SK-N-SH (cell line): ENCODE data around the gene DCBLD1. TPM values are rescaled to one million over a fixed set of nuclear protein-coding genes. Genes with fewer than 3 reads are reported as not detected.

Experiments used
- CTCF ChIA-PET: fragments of 300-600, 350-600 bp; formaldehyde crosslinking; extraction: SDS; loops from one replicate; lab custom pipeline; 2021; lab: Yijun Ruan, JAX
- POLR2A ChIA-PET: fragments of 350-600 bp; sonication (Branson Sonifier 250); formaldehyde crosslinking; extraction: SDS; loops from one replicate; lab custom pipeline; 2020; ENCODE audit warnings: antibody characterized with exemption, inconsistent platforms; lab: Yijun Ruan, JAX
- DNase-seq: peaks from one replicate; pipeline ENCODE4 v3.0.0; 2012
- H2AFZ ChIP-seq: fragments of 200-600 bp; sonication (generic); 2 replicates; pipeline ENCODE4 v1.8.1; 2016; ENCODE audit warnings: antibody characterized with exemption, mild to moderate bottlenecking, low read depth
- H3F3A ChIP-seq: fragments of 200-600 bp; sonication (generic); replicated peaks from 2 replicates; pipeline ENCODE3; 2016; ENCODE audit warnings: antibody characterized with exemption, mild to moderate bottlenecking; ENCODE audit not compliant: insufficient read depth
- H3K27ac ChIP-seq, 2 experiments: fragments of 200-500 bp in 1 of 2; fragments of 200-600 bp in 1 of 2; sonication (Bioruptor generic) in 1 of 2; sonication (generic), shearing (Covaris generic) in 1 of 2; 2 replicates each; pipeline versions ENCODE4 v1.5.1 to v1.6.1; 2014 to 2016; ENCODE audit warnings: low read depth in 2 of 2, inconsistent platforms in 1 of 2, low read length in 1 of 2, mild to moderate bottlenecking in 1 of 2, mixed read lengths in 1 of 2
- H3K27me3 ChIP-seq: fragments of 200-600 bp; sonication (generic), shearing (Covaris generic); 2 replicates; pipeline ENCODE4 v1.6.1; 2016; ENCODE audit warnings: mixed run types; ENCODE audit not compliant: insufficient read depth
- H3K36me3 ChIP-seq, 2 experiments: fragments of 200-500 bp in 1 of 2; fragments of 200-600 bp in 1 of 2; sonication (Bioruptor generic) in 1 of 2; sonication (generic) in 1 of 2; replicated peaks in 1 of 2; 2 replicates each; pipeline versions ENCODE3 to v1.5.1; 2014 to 2016; ENCODE audit warnings: low read length in 1 of 2, mild to moderate bottlenecking in 1 of 2; ENCODE audit not compliant: insufficient read depth in 2 of 2, control insufficient read depth in 1 of 2
- H3K4me1 ChIP-seq, 2 experiments: fragments of 200-500 bp in 1 of 2; fragments of 200-600 bp in 1 of 2; sonication (Bioruptor generic) in 1 of 2; sonication (generic), shearing (Covaris generic) in 1 of 2; 2 replicates each; pipeline versions ENCODE4 v1.5.1 to v1.6.1; 2014 to 2016; ENCODE audit warnings: low read depth in 1 of 2, low read length in 1 of 2, mixed run types in 1 of 2; ENCODE audit not compliant: insufficient read depth in 2 of 2, control insufficient read depth in 1 of 2
- H3K4me2 ChIP-seq: fragments of 200-600 bp; sonication (generic), shearing (Covaris generic); 2 replicates; pipeline ENCODE4 v1.6.1; 2017; ENCODE audit warnings: mixed run types
- H3K4me3 ChIP-seq, 2 experiments: fragments of 200-500 bp in 1 of 2; fragments of 200-600 bp in 1 of 2; sonication (Bioruptor generic) in 1 of 2; sonication (generic), shearing (Covaris generic) in 1 of 2; 2 replicates each; pipeline versions ENCODE4 v1.5.1 to v1.8.1; 2014 to 2016; ENCODE audit warnings: low read depth in 2 of 2, inconsistent platforms in 1 of 2, low read length in 1 of 2, mild to moderate bottlenecking in 1 of 2, mixed read lengths in 1 of 2, moderate library complexity in 1 of 2
- H3K79me2 ChIP-seq: fragments of 200-600 bp; sonication (generic); 2 replicates; pipeline ENCODE4 v1.8.1; 2017; ENCODE audit warnings: mild to moderate bottlenecking; ENCODE audit not compliant: insufficient read depth
- H3K9ac ChIP-seq: fragments of 200-600 bp; sonication (generic); 2 replicates; pipeline ENCODE4 v1.6.1; 2017; ENCODE audit warnings: mixed run types
- H3K9me2 ChIP-seq: fragments of 200-600 bp; sonication (generic); 2 replicates; pipeline ENCODE4 v1.6.1; 2017; ENCODE audit warnings: mixed run types
- H3K9me3 ChIP-seq: fragments of 200-600 bp; sonication (generic); 2 replicates; pipeline ENCODE4 v1.6.1; 2017; ENCODE audit warnings: mixed run types, mild to moderate bottlenecking, moderate library complexity
- H4K20me1 ChIP-seq: fragments of 200-600 bp; sonication (generic); 2 replicates; pipeline ENCODE4 v1.6.1; 2017; ENCODE audit warnings: mild to moderate bottlenecking, mixed run types; ENCODE audit not compliant: insufficient read depth
- EZH2phosphoT487 ChIP-seq: fragments of 200-600 bp; sonication (generic); IDR thresholded peaks from 2 replicates; pipeline ENCODE4 v1.6.1; 2017; ENCODE audit warnings: low read depth, mixed run types, mild to moderate bottlenecking, antibody characterized with exemption, moderate library complexity, borderline replicate concordance
- FOSL2 ChIP-seq: IDR thresholded peaks from 2 replicates; pipeline ENCODE4 v1.4.0; 2012; ENCODE audit warnings: low read depth, mild to moderate bottlenecking, moderate library complexity, borderline replicate concordance
- FOXM1 ChIP-seq: IDR thresholded peaks from 2 replicates; pipeline ENCODE4 v1.4.0; 2012; ENCODE audit warnings: low read depth, mild to moderate bottlenecking
- GABPA ChIP-seq: IDR thresholded peaks from 2 replicates; pipeline ENCODE4 v1.4.0; 2012; ENCODE audit warnings: low read depth, mild to moderate bottlenecking
- MXI1 ChIP-seq: IDR thresholded peaks from 2 replicates; pipeline ENCODE4 v1.6.1; 2012; ENCODE audit warnings: mild to moderate bottlenecking, low read depth, low read length, improper control_type of control experiment
- NFIC ChIP-seq: IDR thresholded peaks from 2 replicates; pipeline ENCODE4 v1.4.0; 2012; ENCODE audit warnings: borderline replicate concordance
- NRF1 ChIP-seq: IDR thresholded peaks from 2 replicates; pipeline ENCODE4 v1.6.1; 2012; ENCODE audit warnings: low read depth, mild to moderate bottlenecking, low read length
- RAD21 ChIP-seq: IDR thresholded peaks from 2 replicates; pipeline ENCODE4 v1.6.1; 2012; ENCODE audit warnings: mild to moderate bottlenecking, low read length
- SMC3 ChIP-seq: IDR thresholded peaks from 2 replicates; pipeline ENCODE4 v1.6.1; 2012; ENCODE audit warnings: low read depth, low read length, improper control_type of control experiment
- TAF1 ChIP-seq: IDR thresholded peaks from 2 replicates; pipeline ENCODE4 v1.6.1; 2012; ENCODE audit warnings: low read depth, mild to moderate bottlenecking, low read length, moderate library complexity, borderline replicate concordance
- WGBS: methylation state at CpG from one replicate; pipeline ENCODE4 v1.1.6; 2017; ENCODE audit warnings: low lambda C conversion rate; 5-methylcytosine and 5-hydroxymethylcytosine counted together
- polyA plus RNA-seq, 3 experiments: library from polyadenylated mRNA; depleted of rRNA; stranded (reverse); fragments of >200 nt; gene quantifications; 2 replicates each; pipeline ENCODE4 v1.2.3, GENCODE V29; 2012
- TF ChIP-seq, protein P1 (sequence below): fragments of 150-350 bp; IDR thresholded peaks from 2 replicates; pipeline ENCODE4 v1.6.1; 2016; ENCODE audit warnings: mild to moderate bottlenecking, low read depth, low read length
- TF ChIP-seq, protein P2 (sequence below): IDR thresholded peaks from 2 replicates; pipeline ENCODE4 v1.4.0; 2012; ENCODE audit warnings: low read depth, borderline replicate concordance
- TF ChIP-seq, protein P3 (sequence below): IDR thresholded peaks from 2 replicates; pipeline ENCODE4 v1.4.0; 2012; ENCODE audit warnings: low read depth
- TF ChIP-seq, protein P4 (sequence below): fragments of 200-600 bp; sonication (generic); IDR thresholded peaks from 2 replicates; pipeline ENCODE4 v1.6.1; 2017; ENCODE audit warnings: antibody characterized with exemption, mild to moderate bottlenecking, moderate library complexity

Gene DCBLD1
- polyA plus RNA-seq, 1 of the 3 experiments (the other 2 are of a cell fraction) = 82.2 TPM

- Histone ChIP-seq H3K36me3 (peaks cover 77 to 85% of the 10 kb centered on the region in 2 experiments), H3K9me2 (no peaks in the 10 kb centered on the region)
- CTCF ChIA-PET = interaction anchor here (1.0 to 4.3 kb wide), 5 partner anchors 9 to 115 kb away, joined by 3 to 18 read pairs (median 6); partner anchors contain the start of gene GOPC
Measured at GRCh38 chr6:117564681-117565080, 82.2 kb downstream of the DCBLD1 start.

DNA sequence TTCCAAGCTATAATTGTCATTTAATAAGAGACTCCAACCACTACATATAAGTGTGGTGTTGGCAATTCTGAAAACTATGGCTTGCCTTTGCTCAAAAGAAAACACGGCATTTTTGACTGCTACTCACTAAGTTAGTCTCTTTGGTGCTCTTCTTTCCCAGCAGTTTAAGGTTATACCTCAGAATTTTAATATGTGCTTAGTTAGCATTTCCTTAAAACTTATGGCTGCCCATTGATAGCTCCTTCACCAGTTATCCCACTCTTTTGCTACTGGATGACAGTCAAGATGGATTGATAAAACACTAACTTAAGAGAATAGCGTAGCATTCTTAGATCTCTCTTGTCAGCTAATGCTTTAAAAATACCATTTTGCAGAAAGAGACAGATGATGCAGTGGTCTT lies 85.8 kb downstream of the DCBLD1 start:
- H3K27me3 ChIP-seq = no peaks in the 10 kb centered on the region
- no peaks in the 10 kb centered on the region for H3K9me3 ChIP-seq
- H2AFZ ChIP-seq = no peak overlapping the region
- H3K79me2 ChIP-seq = peaks cover 4% of the 10 kb centered on the region
- peaks cover 16% of the 10 kb centered on the region for H3F3A ChIP-seq
- no peak overlapping the region for H3K27ac ChIP-seq
- ChIA-PET POLR2A (no interaction called here), CTCF (interaction anchor here (1.7 to 4.3 kb wide), 3 partner anchors 12 to 118 kb away, joined by 5 to 18 read pairs (median 7); no protein-coding TSS in a partner anchor)
- H3K4me1 ChIP-seq = no peaks in the 10 kb centered on the region
- no peak overlapping the region for H3K4me2 ChIP-seq
- H4K20me1 ChIP-seq = no peaks in the 10 kb centered on the region
- no peak overlapping the region for H3K4me3 ChIP-seq
- peaks cover 86 to 87% of the 10 kb centered on the region in 2 experiments for H3K36me3 ChIP-seq
- TF ChIP-seq, protein P1, sequence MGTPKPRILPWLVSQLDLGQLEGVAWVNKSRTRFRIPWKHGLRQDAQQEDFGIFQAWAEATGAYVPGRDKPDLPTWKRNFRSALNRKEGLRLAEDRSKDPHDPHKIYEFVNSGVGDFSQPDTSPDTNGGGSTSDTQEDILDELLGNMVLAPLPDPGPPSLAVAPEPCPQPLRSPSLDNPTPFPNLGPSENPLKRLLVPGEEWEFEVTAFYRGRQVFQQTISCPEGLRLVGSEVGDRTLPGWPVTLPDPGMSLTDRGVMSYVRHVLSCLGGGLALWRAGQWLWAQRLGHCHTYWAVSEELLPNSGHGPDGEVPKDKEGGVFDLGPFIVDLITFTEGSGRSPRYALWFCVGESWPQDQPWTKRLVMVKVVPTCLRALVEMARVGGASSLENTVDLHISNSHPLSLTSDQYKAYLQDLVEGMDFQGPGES = no peak
- TF ChIP-seq EZH2phosphoT487 (no peak), FOXM1 (no peak), GABPA (no peak), SMC3 (no peak), MXI1 (no peak)
- TF ChIP-seq, protein P2, sequence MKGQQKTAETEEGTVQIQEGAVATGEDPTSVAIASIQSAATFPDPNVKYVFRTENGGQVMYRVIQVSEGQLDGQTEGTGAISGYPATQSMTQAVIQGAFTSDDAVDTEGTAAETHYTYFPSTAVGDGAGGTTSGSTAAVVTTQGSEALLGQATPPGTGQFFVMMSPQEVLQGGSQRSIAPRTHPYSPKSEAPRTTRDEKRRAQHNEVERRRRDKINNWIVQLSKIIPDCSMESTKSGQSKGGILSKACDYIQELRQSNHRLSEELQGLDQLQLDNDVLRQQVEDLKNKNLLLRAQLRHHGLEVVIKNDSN = no peak
- no peaks in the 10 kb centered on the region for H3K9me2 ChIP-seq
- DNase-seq = no peak
- 100% methylated on average over 2 of the region's 2 CpGs for WGBS
- H3K9ac ChIP-seq = no peak overlapping the region

More at GRCh38 chr6:117564681-117565080, 82.2 kb downstream of the DCBLD1 start:
- no peak overlapping the region for H3K9ac ChIP-seq
- H3F3A ChIP-seq = peaks cover 27% of the 10 kb centered on the region
- no peak overlapping the region for H2AFZ ChIP-seq
- no peaks in the 10 kb centered on the region for H3K79me2 ChIP-seq
- TF ChIP-seq FOSL2 = no peak
- TF ChIP-seq NFIC = no peak
- TF ChIP-seq RAD21 = no peak
- TF ChIP-seq, protein P3, sequence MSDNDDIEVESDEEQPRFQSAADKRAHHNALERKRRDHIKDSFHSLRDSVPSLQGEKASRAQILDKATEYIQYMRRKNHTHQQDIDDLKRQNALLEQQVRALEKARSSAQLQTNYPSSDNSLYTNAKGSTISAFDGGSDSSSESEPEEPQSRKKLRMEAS = no peak
- no peak for TF ChIP-seq MXI1
- no peak for TF ChIP-seq TAF1
- TF ChIP-seq, protein P4, sequence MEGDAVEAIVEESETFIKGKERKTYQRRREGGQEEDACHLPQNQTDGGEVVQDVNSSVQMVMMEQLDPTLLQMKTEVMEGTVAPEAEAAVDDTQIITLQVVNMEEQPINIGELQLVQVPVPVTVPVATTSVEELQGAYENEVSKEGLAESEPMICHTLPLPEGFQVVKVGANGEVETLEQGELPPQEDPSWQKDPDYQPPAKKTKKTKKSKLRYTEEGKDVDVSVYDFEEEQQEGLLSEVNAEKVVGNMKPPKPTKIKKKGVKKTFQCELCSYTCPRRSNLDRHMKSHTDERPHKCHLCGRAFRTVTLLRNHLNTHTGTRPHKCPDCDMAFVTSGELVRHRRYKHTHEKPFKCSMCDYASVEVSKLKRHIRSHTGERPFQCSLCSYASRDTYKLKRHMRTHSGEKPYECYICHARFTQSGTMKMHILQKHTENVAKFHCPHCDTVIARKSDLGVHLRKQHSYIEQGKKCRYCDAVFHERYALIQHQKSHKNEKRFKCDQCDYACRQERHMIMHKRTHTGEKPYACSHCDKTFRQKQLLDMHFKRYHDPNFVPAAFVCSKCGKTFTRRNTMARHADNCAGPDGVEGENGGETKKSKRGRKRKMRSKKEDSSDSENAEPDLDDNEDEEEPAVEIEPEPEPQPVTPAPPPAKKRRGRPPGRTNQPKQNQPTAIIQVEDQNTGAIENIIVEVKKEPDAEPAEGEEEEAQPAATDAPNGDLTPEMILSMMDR = no peak
- TF ChIP-seq SMC3 = no peak
- TF ChIP-seq NRF1 = no peak
- TF ChIP-seq, protein P1 = no peak
- H3K4me2 ChIP-seq = no peak overlapping the region
- DNase-seq = no peak
- H3K4me1 ChIP-seq = peaks cover 0 to 11% of the 10 kb centered on the region in 2 experiments; a peak in 1 of 4 replicates
- no peaks in the 10 kb centered on the region for H3K27me3 ChIP-seq
- H3K9me3 ChIP-seq = no peaks in the 10 kb centered on the region
- H4K20me1 ChIP-seq = no peaks in the 10 kb centered on the region
- WGBS = 100% methylated on average over 1 of the region's 1 CpG
- H3K27ac ChIP-seq = no peak overlapping the region; a peak in 1 of 4 replicates
- POLR2A ChIA-PET = no interaction called here
- H3K4me3 ChIP-seq = no peak overlapping the region
